Loucy (cell line): ENCODE data around the gene SNX7.

ENCODE experiments used
- H2AFZ ChIP-seq: fragments of 200-600 bp; sonication (generic); 2 replicates; pipeline ENCODE4 v1.6.0; 2016; ENCODE audit warnings: antibody characterized with exemption, mild to moderate bottlenecking, low read length, moderate library complexity
- H3F3A ChIP-seq: fragments of 200-600 bp; 2 replicates; pipeline ENCODE4 v1.6.0; 2016; ENCODE audit warnings: antibody characterized with exemption, low read depth, mild to moderate bottlenecking
- H3K27me3 ChIP-seq: fragments of 200-600 bp; sonication (generic); 2 replicates; pipeline ENCODE4 v1.6.1; 2014; ENCODE audit warnings: low read length, mild to moderate bottlenecking; ENCODE audit not compliant: insufficient read depth, poor library complexity, severe bottlenecking
- H3K36me3 ChIP-seq: fragments of 200-600 bp; sonication (generic); 2 replicates; pipeline ENCODE4 v1.6.1; 2016; ENCODE audit warnings: low read length; ENCODE audit not compliant: insufficient read depth
- H3K4me1 ChIP-seq: fragments of 200-600 bp; sonication (generic); 2 replicates; pipeline ENCODE4 v1.5.1; 2014; ENCODE audit warnings: low read length, mild to moderate bottlenecking; ENCODE audit not compliant: insufficient read depth, poor library complexity, severe bottlenecking
- H3K4me2 ChIP-seq: fragments of 200-600 bp; sonication (generic); 2 replicates; pipeline ENCODE4 v1.6.0; 2014; ENCODE audit warnings: antibody characterized with exemption, low read length, low read depth, mild to moderate bottlenecking; ENCODE audit not compliant: poor library complexity, severe bottlenecking
- H3K4me3 ChIP-seq: fragments of 200-600 bp; sonication (generic); 2 replicates; pipeline ENCODE4 v1.5.1; 2014; ENCODE audit warnings: low read length, mild to moderate bottlenecking, mixed read lengths; ENCODE audit not compliant: poor library complexity, severe bottlenecking
- H3K79me2 ChIP-seq: fragments of 200-600 bp; sonication (generic); 2 replicates; pipeline ENCODE4 v1.6.1; 2014; ENCODE audit warnings: low read length; ENCODE audit not compliant: insufficient read depth
- H3K9ac ChIP-seq: fragments of 200-600 bp; sonication (generic); 2 replicates; pipeline ENCODE4 v1.6.0; 2014; ENCODE audit warnings: mild to moderate bottlenecking, low read depth, low read length, moderate library complexity; ENCODE audit not compliant: poor library complexity, severe bottlenecking
- H3K9me2 ChIP-seq: fragments of 200-600 bp; sonication (generic); replicated peaks from 2 replicates; pipeline ENCODE4 v1.6.1; 2016; ENCODE audit warnings: low read depth, low read length, mixed read lengths
- H3K9me3 ChIP-seq: fragments of 200-600 bp; sonication (generic); 2 replicates; pipeline ENCODE4 v1.6.1; 2014; ENCODE audit warnings: mild to moderate bottlenecking, antibody characterized with exemption, low read length, low read depth; ENCODE audit not compliant: insufficient read depth
- H4K20me1 ChIP-seq: fragments of 200-600 bp; sonication (generic); 2 replicates; pipeline ENCODE4 v1.6.0; 2014; ENCODE audit warnings: antibody characterized with exemption, low read length, mild to moderate bottlenecking; ENCODE audit not compliant: insufficient read depth, poor library complexity, severe bottlenecking
- EZH2phosphoT487 ChIP-seq: fragments of 200-600 bp; IDR thresholded peaks from 2 replicates; pipeline ENCODE4 v1.6.1; 2018; ENCODE audit warnings: antibody characterized with exemption, mild to moderate bottlenecking, moderate library complexity, borderline replicate concordance
- TF ChIP-seq, protein P1 (sequence below): fragments of 200-600 bp; sonication (generic); conservative IDR thresholded peaks from 2 replicates; pipeline ENCODE4 v1.5.1; 2014; ENCODE audit warnings: mild to moderate bottlenecking, antibody characterized with exemption, low read length

The SNX7 gene

DNA sequence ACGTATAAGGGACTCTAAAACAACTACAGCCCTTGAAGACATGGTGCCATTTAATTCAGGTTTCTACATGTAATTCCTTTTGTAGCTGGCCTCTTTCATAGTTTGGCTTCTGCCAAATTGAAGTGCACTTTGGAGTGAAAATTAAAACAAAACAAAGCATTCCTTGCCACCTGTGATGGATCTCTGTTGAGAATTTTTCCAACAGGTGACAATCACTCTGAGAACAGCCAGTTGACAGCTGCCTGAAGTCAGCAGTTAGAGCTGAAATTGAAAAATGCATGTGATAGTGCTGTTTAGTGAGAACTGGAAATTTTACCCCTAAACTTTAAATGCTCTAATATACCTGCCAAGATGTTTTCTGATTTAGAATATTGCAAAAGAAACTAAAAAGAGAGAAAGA, 134.5 kb downstream of the SNX7 start:
- H3F3A ChIP-seq = no peaks in the 10 kb centered on the region
- no peaks in the 10 kb centered on the region for H3K36me3 ChIP-seq
- H3K9me3 ChIP-seq = no peaks in the 10 kb centered on the region
- no peaks in the 10 kb centered on the region for H3K9me2 ChIP-seq
- peaks cover 11% of the 10 kb centered on the region for H3K4me1 ChIP-seq
- no peak overlapping the region for H3K9ac ChIP-seq
- no peak overlapping the region for H3K4me2 ChIP-seq
- H4K20me1 ChIP-seq = no peaks in the 10 kb centered on the region
- TF ChIP-seq, protein P1, sequence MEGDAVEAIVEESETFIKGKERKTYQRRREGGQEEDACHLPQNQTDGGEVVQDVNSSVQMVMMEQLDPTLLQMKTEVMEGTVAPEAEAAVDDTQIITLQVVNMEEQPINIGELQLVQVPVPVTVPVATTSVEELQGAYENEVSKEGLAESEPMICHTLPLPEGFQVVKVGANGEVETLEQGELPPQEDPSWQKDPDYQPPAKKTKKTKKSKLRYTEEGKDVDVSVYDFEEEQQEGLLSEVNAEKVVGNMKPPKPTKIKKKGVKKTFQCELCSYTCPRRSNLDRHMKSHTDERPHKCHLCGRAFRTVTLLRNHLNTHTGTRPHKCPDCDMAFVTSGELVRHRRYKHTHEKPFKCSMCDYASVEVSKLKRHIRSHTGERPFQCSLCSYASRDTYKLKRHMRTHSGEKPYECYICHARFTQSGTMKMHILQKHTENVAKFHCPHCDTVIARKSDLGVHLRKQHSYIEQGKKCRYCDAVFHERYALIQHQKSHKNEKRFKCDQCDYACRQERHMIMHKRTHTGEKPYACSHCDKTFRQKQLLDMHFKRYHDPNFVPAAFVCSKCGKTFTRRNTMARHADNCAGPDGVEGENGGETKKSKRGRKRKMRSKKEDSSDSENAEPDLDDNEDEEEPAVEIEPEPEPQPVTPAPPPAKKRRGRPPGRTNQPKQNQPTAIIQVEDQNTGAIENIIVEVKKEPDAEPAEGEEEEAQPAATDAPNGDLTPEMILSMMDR = no peak
- TF ChIP-seq EZH2phosphoT487 = no peak
- H3K27me3 ChIP-seq = no peaks in the 10 kb centered on the region
- no peak overlapping the region for H3K4me3 ChIP-seq
- no peak overlapping the region for H2AFZ ChIP-seq
- H3K79me2 ChIP-seq = no peaks in the 10 kb centered on the region

DNA sequence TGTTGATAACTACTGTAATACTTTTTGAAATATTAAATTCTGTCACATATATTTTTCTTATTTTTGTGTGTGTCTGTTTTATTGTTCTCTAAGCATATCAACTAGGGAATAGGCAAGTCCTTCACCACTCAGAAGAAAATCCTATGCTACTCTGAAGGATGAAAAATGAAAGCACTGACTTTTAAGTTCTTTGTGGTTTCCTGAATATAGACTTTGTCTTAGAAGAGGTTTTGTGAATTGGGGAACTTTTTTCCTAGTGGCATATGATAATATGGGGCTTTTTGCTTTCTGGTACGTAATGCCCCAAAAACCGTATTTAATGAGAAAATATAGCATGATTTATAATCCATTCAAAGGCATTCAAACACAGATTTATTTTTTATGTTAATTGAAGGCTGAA, 136.0 kb downstream of the SNX7 start:
- Histone ChIP-seq H3K9ac (no peak overlapping the region), H3K79me2 (no peaks in the 10 kb centered on the region), H3K4me2 (no peak overlapping the region), H3K36me3 (no peaks in the 10 kb centered on the region), H3K27me3 (no peaks in the 10 kb centered on the region), H3K4me1 (peaks cover 11% of the 10 kb centered on the region), H3K9me3 (no peaks in the 10 kb centered on the region), H2AFZ (no peak overlapping the region), H4K20me1 (no peaks in the 10 kb centered on the region), H3F3A (no peaks in the 10 kb centered on the region), H3K9me2 (no peaks in the 10 kb centered on the region), H3K4me3 (no peak overlapping the region)
- TF ChIP-seq, protein P1 = no peak
- no peak for TF ChIP-seq EZH2phosphoT487
